Thymus (tissue), 11 donors: ENCODE data around the gene FZR1. TPM values are rescaled to one million over a fixed set of nuclear protein-coding genes. Genes with fewer than 3 reads are reported as not detected.

Experiments
- DNase-seq, 9 donors: peaks; one replicate each; pipeline ENCODE4 v3.0.0-alpha.2; 2013; ENCODE audit warnings: low spot score in 9 of 9, low read depth in 6 of 9, missing footprints in 1 of 9
- H3K27ac ChIP-seq, 2 donors: one replicate each; pipeline ENCODE4 v1.5.1; 2013; ENCODE audit warnings: control low read depth in 1 of 2, low read depth in 1 of 2, low read length in 1 of 2, mild to moderate bottlenecking in 1 of 2, moderate library complexity in 1 of 2
- H3K27me3 ChIP-seq, 2 donors: one replicate each; pipeline ENCODE4 v1.5.1; 2013; ENCODE audit warnings: low read length in 1 of 2; ENCODE audit not compliant: control insufficient read depth in 2 of 2, insufficient read depth in 1 of 2
- H3K36me3 ChIP-seq, 2 donors: one replicate each; pipeline ENCODE4 v1.5.1; 2013; ENCODE audit warnings: low read length in 1 of 2, mild to moderate bottlenecking in 1 of 2, moderate library complexity in 1 of 2; ENCODE audit not compliant: control insufficient read depth in 2 of 2, insufficient read depth in 2 of 2
- H3K4me1 ChIP-seq, 2 donors: one replicate each; pipeline ENCODE4 v1.5.1; 2013; ENCODE audit warnings: low read length in 2 of 2; ENCODE audit not compliant: control insufficient read depth in 2 of 2, insufficient read depth in 2 of 2
- H3K4me3 ChIP-seq, 2 donors: one replicate each; pipeline ENCODE4 v1.5.1; 2013; ENCODE audit warnings: low read length in 2 of 2, control low read depth in 1 of 2, mild to moderate bottlenecking in 1 of 2
- H3K9me3 ChIP-seq, 2 donors: one replicate each; pipeline ENCODE4 v1.5.1; 2013; ENCODE audit warnings: low read length in 1 of 2, mild to moderate bottlenecking in 1 of 2; ENCODE audit not compliant: control insufficient read depth in 2 of 2, insufficient read depth in 1 of 2
- WGBS: extraction: QIAGEN DNeasy Blood & Tissue Kit; methylation state at CpG from one replicate; pipeline ENCODE4 v1.1.7; 2013; 5-methylcytosine and 5-hydroxymethylcytosine counted together
- polyA plus RNA-seq: library from polyadenylated mRNA; stranded (reverse); fragments of 200-250 nt; gene quantifications from one replicate; pipeline ENCODE4 v1.2.3, GENCODE V29; 2013
- total RNA-seq: library from RNA; stranded (reverse); fragments of 120-200 nt; gene quantifications from one replicate; pipeline ENCODE4 v1.2.4, GENCODE V29; 2013
- donor health status: healthy.

The FZR1 gene
- total and polyA plus RNA-seq, 2 donors, result 18.6 to 26.2 TPM

GRCh38 chr19:3491396-3492119 is 14.6 kb upstream of the FZR1 start:
- no peaks in the 10 kb centered on the region for H3K9me3 ChIP-seq
- H3K27ac ChIP-seq, result no peak overlapping the region
- H3K36me3 ChIP-seq, result peaks cover 26 to 46% of the 10 kb centered on the region in 2 donors
- WGBS, result 98% methylated on average over 55 of the region's 55 CpGs
- H3K4me1 ChIP-seq, result peaks cover 5 to 12% of the 10 kb centered on the region in 2 donors
- no peaks in the 10 kb centered on the region for H3K27me3 ChIP-seq
- no peak for DNase-seq
- no peak overlapping the region for H3K4me3 ChIP-seq

GRCh38 chr19:3492131-3492839 is 13.8 kb upstream of the FZR1 start:
- DNase-seq, result no peak
- Histone ChIP-seq H3K9me3 (no peaks in the 10 kb centered on the region), H3K27me3 (no peaks in the 10 kb centered on the region), H3K4me1 (peaks cover 5 to 12% of the 10 kb centered on the region in 2 donors), H3K4me3 (no peak overlapping the region), H3K36me3 (peaks cover 27 to 48% of the 10 kb centered on the region in 2 donors), H3K27ac (no peak overlapping the region)
- 98% methylated on average over 45 of the region's 45 CpGs for WGBS

- no peak for DNase-seq
- 96% methylated on average over 16 of the region's 16 CpGs for WGBS
- Histone ChIP-seq H3K36me3 (peaks cover 27 to 48% of the 10 kb centered on the region in 2 donors), H3K4me3 (no peak overlapping the region), H3K27me3 (no peaks in the 10 kb centered on the region), H3K9me3 (no peaks in the 10 kb centered on the region), H3K4me1 (peaks cover 5 to 12% of the 10 kb centered on the region in 2 donors), H3K27ac (no peak overlapping the region)
Measured at GRCh38 chr19:3492919-3493318, 13.2 kb upstream of the FZR1 start.

- Histone ChIP-seq H3K9me3 (no peaks in the 10 kb centered on the region), H3K36me3 (peaks cover 27 to 45% of the 10 kb centered on the region in 2 donors), H3K27me3 (no peaks in the 10 kb centered on the region), H3K4me3 (no peak overlapping the region), H3K27ac (peak overlapping the region in 1 of 2 donors; percentile 86), H3K4me1 (peaks cover 5 to 12% of the 10 kb centered on the region in 2 donors)
- 97% methylated on average over 14 of the region's 14 CpGs for WGBS
- DNase-seq, result no peak
Measured at GRCh38 chr19:3493651-3494050, 12.5 kb upstream of the FZR1 start.

- WGBS, result 83% methylated on average over 15 of the region's 15 CpGs
- no peak overlapping the region for H3K4me3 ChIP-seq
- H3K36me3 ChIP-seq, result peaks cover 27 to 45% of the 10 kb centered on the region in 2 donors
- peak overlapping the region; percentile 53 to 86 for H3K27ac ChIP-seq
- H3K4me1 ChIP-seq, result peaks cover 5 to 12% of the 10 kb centered on the region in 2 donors
- H3K27me3 ChIP-seq, result no peaks in the 10 kb centered on the region
- no peaks in the 10 kb centered on the region for H3K9me3 ChIP-seq
- DNase-seq, result peak in 3 of 9 donors; percentile 52 to 64 (median 53)
Measured at GRCh38 chr19:3494051-3494450, 12.1 kb upstream of the FZR1 start.

- H3K36me3 ChIP-seq, result peaks cover 27 to 45% of the 10 kb centered on the region in 2 donors
- WGBS, result 55% methylated on average over 18 of the region's 18 CpGs
- peak in 4 of 9 donors; percentile 62 to 82 (median 66) for DNase-seq
Measured at GRCh38 chr19:3494559-3494958, 11.6 kb upstream of the FZR1 start.

GRCh38 chr19:3496392-3497273 is 9.5 kb upstream of the FZR1 start:
- peaks cover 0 to 2% of the 10 kb centered on the region in 2 donors for H3K9me3 ChIP-seq
- peaks cover 10 to 27% of the 10 kb centered on the region in 2 donors for H3K4me1 ChIP-seq
- DNase-seq, result no peak
- 98% methylated on average over 32 of the region's 32 CpGs for WGBS
- H3K4me3 ChIP-seq, result no peak overlapping the region
- no peak overlapping the region for H3K27ac ChIP-seq
- no peaks in the 10 kb centered on the region for H3K27me3 ChIP-seq
- peaks cover 27 to 33% of the 10 kb centered on the region in 2 donors for H3K36me3 ChIP-seq

More at GRCh38 chr19:3494559-3494958, 11.6 kb upstream of the FZR1 start:
- H3K4me3 ChIP-seq, result no peak overlapping the region
- peaks cover 5 to 14% of the 10 kb centered on the region in 2 donors for H3K4me1 ChIP-seq
- no peaks in the 10 kb centered on the region for H3K27me3 ChIP-seq
- H3K27ac ChIP-seq, result peak overlapping the region; percentile 53 to 86
- no peaks in the 10 kb centered on the region for H3K9me3 ChIP-seq

GRCh38 chr19:3497757-3498520 is 8.2 kb upstream of the FZR1 start:
- peaks cover 10 to 27% of the 10 kb centered on the region in 2 donors for H3K4me1 ChIP-seq
- H3K36me3 ChIP-seq, result peaks cover 19 to 21% of the 10 kb centered on the region in 2 donors
- H3K27me3 ChIP-seq, result no peaks in the 10 kb centered on the region
- WGBS, result 97% methylated on average over 5 of the region's 5 CpGs
- no peak for DNase-seq
- H3K9me3 ChIP-seq, result peaks cover 0 to 2% of the 10 kb centered on the region in 2 donors
- H3K4me3 ChIP-seq, result no peak overlapping the region
- H3K27ac ChIP-seq, result no peak overlapping the region
